SW480 (cell line): ENCODE data around the gene RERE.

ENCODE experiments used
- DNase-seq: peaks from one replicate; pipeline ENCODE4 v3.0.0-alpha.2; 2016; ENCODE audit warnings: low spot score

Gene RERE

DNA sequence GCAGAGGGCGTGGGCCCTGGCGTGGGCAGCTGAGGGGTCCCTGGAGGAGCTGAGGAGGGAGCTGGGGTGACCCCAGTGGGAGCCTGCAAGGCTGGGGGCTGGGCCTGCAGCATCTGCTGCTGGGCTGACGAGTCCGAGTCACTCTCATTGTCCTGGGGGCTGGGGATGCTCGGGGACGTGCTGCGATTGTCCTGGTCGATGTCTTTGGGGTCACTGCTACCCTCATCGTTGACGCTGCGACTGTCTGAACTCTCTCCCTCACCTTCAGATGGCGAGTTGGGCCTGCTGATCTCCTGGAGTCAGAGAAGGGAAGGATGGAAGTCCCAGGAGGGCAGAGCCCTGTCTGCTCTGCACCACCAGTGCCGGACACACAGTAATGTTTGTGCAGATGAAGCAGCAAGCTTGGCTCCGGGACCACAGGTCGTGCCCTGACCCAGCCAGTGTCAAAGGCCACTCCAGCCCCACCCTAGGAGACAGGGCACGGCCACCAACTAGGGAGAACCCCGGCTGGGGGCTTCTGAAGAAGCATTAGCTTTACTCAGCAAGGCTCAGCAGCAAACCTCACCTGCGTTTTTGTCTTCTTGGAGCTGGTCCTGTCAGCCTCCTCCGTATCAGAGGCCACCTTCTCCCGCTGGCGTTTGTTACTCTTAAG is 456.1 kb downstream of the RERE start:
- no peak for DNase-seq

DNA sequence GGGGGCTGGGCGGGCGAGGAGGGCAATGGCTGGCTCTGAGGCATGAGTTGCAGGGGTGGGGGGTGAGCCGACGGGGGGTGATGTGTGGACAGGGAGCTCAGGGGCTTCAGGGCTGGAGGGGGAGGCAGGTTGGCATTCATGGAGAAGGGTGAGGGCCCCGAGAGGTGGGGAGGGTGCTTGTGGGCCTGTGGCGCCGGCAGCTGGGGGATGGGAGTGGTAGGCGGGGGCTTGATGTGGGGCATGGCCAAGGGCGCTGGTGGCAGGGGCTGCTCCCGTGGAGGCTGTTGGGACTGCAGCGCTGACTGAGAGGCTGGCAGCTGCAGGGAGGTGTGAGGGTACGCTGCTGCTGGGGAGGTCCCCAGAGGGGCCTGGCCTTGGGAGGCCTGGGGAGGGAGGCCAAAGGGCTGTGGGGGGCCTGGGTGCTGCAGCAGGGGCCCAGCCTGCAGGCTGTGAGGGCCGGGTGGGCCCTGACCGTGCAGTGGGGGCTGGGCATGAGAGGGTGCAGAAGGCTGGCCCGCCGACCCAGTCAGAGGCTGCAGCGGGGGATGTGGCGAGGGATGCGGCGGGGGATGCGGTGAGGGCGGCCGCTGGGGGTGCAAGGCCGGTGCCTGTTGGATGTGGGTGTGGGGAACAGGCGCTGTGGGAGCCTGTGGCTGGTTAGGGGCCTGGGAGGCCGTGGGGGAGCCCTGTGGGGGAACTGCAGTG is 456.8 kb downstream of the RERE start:
- no peak for DNase-seq

DNA sequence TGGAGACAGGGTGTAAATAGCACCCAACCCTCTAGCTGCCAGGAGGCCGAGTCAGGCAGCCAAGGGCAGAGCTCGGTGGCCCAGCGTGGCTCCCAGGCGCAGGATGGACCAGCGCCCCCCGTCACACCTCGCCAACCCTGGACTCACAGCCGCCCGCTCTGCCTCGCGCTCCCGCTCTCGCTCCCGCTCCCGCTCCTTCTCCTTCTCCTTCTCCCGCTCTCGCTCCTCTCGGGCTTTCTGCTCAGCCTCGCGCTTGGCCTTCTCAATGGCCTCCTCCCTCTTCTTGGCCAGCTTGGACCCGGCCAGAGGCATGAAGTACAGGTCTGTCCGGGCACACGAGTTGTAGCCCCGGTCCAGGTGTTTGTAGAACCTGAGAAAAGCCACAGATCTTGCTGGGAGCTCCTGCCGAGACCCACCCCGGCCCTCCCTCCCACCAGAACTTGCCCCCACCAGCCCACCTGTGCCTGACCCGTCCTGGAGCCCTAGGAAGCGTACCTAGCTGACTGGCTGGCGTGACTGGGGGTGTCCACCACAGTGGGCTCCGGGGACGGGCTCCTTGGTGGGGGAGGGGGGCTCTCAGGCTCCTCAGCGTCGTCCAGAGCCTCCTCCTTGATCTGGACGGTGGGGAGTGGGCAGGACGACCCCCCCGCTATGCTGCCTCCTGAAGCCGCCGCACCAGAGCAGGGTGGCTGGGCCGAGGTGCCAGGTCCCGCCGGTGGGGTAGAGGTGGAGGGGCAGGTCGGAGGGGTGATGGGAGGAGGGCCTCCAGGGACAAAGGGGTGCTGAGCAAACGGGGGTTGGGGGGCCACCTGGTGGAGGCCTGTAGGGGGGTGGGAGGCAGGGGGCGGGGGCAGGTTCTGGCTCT is 457.6 kb downstream of the RERE start:
- DNase-seq, result no peak

DNA sequence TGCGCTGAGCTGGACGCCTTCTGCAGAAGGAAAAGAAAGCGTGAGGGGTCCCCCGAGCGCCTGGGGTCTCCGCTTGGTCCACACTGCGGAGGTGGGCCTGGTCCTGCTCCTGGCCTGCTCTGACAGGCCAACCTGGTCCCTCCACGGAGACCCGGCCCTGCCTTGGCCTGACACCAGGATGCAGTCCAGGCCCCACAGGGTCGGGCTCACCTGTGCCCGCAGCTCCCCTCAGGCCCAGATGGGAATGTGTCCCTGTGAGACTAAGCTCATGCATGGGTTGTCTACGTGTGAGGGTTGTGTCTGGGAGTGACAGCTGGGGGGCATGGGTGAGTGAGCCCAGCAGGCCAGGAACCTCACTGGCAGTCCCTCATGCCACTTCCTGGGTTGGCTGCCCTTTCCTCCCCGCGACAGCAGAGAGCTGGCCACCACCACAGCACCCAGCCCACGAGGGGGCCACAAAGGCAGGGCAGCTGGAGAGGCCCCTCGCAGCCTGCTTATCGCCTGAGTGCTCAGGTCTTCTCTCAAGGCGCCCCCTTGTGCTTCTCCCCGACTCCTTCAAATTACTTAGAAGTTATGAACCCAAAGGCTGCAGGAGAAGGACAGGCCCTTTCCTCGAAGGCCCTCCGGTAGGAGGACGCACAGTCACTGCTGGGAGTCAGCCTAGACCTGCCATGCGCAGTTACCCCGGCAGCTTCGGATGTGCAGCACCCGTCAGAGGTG is 458.4 kb downstream of the RERE start:
- DNase-seq, result no peak

DNA sequence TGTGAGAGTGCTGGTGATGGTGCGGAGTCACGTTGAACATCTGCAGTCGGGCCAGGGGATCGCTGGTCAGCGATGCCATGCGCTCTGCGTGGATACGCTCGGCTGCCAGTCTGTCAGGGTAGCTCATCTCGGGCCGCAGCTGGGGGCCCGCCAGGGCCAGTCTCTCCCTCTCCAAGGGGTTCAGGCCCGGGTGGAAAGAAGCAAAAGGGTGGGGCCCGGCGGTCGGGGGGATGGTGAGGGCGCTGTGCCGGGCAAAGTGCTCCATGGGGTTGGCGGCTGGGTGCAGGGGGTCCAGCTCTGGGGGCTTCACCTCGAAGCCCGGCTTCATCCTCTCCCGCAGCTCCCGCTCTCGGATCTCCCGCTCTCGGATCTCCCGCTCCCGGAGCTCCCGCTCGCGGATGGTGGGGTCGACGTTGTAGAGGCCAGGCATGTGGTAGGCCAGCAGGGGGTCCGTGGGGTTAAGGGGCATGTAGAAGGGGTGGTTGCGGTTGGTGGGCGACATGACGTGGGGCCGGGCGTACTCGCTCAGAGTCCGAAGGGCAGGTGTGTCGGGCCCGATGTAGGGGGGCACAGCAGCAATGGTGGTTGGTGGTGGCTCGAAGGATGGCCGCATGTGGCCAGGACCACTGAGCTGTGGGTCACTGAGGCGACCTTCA is 459.1 kb downstream of the RERE start:
- no peak for DNase-seq

DNA sequence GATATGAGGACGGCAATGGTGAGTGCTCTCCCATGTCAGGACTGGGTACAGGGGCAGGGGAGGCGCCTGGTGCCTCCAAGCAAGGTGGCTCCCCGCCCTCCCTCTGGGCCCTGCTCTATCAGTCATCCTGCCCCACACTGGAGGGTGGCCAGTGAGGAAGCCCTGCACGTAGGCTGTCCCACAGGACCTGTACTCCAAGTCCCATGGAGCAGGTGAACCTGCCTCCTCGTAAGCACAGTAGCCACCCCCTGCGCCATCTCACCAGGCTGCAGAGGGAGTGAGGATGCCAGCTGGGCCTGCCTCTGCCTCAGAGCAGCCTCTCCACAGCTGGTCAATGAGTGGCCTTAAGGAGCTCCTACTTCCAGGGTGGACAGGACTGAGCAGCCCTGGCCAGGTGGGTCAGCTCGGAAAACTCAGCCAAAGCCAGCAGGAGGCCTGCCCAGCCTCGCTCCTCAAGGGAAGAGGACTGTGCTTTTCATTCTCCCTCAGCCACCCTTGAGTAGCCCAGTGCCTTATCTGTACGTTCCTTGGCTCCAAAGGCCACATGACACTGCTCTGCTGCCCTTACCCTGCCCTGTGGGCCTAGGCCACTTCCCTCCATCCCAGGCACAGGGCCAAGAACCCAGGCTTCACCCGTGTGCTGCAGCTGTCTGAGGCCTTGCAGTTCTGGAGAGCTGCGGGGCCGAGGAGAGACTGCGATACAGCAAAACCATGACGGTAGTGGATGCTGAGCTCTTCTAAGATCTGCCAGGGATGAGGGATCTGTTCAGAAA is 459.9 kb downstream of the RERE start:
- no peak for DNase-seq

DNA sequence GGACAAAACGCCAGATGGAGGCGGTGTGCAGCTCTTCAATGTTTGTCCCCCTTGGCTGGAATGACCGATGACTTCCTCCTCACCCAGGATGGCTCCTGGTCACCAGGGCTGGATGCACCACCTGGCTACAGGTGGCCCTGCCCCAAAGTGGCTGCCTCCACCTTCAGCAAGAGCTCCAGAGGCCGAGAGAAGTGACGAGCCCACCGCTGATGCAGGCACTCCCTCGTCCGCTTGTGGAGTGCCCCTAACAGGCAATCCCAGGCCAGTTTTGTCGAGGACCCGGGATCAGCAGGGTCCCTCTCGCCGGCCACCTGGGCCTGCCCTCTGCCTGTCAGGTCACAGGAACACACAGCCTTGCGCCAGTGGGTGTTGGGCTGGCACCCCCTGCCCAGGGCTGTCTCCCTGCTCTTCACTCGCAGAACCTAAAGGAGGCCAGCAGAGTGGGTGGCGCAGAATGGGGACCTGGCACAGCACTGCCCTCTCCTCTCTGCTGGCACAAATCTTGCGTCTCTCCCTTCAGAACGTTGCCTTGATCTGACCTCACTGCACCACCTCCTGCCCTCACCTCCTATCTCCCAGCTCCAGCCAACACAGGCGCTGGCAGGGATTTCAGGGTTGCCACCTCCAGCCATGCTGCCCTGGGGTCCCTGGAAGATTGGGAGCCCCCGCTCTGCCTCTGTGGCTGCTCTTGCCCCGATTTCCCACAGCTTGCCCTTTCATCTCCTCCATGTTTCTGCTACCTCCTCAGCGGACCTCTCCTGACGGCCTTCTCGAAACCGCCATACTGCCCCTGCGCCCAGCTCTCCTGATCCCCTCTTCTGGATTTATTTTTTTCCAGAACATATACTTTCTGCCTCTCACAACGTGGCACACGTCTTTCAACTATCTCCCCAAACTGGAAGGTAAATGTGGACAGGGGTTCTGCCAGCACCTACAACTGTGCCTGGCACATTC is 460.9 kb downstream of the RERE start:
- no peak for DNase-seq

DNA sequence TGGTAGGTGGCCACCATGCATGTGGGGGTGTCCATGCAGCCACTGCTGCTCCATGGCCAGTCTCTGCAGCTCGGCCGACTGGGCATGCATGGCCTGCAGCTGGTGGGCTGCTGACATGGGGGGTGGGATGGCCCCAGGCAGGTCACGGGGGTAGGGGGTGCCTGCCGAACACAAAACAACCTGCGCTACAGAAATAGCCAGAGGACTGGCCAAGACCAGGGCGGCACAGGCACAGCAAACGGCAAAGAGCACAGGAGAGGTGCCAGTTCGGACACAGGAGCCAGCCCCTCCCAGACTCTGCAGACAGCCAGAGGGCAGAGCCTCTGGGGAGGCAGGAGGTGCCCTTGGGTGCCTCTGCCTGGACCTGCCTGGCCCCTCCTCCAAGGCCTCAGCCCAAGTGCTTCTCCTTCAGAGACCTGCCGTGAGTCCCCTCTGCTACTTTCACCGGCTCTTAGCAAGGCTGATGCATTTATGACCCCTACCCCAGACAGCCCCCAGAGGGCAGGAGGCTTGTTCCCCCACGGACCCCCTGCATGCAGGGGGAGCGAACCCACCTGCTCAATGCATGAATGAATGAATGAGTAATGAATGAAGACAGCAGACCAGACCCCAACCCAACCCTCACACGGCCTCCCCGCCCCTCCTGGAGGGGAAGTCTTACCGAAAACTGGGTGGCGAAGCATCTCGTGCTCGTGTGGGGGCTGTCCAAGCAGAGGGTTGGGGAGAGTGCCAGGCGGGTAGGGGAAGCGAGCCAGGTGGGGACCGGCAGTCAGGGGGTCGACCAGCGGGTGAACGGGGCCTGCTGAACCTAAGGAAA is 461.8 kb downstream of the RERE start:
- DNase-seq, result no peak

DNA sequence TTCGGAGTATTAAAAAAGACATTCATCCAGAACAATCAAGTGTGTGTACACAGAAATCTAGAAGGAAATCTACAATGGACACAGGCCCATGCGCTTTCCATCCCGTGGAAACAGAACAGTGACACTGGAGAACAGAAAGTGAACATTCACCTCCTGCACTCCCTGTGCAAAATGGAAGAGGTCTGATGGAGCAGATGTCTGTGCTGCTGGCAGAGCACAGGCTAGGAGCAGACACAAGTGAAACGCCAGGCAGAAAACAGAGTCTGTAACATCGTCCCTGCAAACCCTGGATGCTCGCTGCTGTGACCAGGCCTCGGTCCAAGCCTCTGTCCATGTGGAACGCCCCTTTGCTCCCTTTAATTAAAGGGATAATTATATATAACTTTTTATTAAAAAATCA is 463.4 kb downstream of the RERE start:
- no peak for DNase-seq

DNA sequence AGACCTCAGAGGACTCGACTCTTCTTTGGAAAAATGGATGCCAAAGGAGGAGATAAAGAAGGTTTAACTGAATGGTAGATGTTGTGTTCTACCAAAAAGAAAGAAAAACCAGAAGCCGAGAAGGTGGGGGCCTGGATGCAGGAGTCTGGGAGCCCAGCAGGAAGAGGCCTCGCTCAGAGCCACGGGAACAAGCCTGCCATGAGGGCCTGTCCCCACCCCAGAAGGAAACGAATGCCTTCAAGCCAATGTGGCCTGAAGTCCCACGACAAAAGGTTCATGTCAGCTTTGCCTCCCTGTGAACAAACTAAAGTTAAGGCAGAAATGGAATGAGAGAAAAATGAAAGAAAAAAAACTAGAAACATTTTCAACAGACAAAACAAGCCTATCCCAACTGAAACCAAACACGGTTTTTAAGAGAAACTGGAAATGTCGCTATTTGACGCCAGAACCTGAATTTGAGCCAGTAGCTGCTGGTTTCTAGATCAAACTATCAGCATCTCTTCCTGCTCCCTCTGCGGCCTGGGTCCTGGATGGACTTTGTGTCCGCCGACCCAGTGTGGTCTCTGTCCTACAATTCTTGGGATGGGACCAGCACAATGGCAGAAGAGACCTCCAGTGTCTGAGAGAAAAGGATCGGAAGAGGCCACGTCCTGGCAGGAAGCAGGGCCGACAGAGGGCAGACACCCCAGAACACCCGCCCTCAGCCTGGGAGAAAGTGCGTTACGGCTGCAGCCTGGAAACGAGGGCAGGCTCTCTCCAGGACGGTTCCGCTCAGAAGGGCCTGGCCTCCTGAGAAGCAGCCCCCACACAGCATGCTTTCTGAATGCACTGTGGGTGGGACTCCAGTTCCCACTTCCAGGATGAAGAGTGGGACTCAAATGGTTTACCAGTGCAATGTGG is 464.3 kb downstream of the RERE start:
- DNase-seq, result no peak

DNA sequence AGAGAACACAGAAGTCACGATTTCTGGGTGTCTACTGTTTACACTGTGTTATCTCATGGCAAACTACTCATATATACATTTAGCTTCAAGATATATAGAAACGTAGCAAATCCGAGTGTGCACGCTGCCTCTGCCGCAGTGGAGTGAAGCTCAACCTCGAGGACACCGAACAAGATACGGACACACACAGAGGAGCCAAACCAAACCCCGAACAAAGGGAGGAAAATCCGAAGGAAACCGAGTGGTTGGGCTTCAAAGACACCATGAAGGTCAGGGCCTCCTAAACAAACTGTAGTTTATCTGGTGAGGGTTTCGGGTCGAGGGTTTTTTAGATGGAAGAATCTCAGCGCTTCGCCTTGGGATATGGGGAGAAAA is 465.0 kb downstream of the RERE start:
- DNase-seq, result no peak

DNA sequence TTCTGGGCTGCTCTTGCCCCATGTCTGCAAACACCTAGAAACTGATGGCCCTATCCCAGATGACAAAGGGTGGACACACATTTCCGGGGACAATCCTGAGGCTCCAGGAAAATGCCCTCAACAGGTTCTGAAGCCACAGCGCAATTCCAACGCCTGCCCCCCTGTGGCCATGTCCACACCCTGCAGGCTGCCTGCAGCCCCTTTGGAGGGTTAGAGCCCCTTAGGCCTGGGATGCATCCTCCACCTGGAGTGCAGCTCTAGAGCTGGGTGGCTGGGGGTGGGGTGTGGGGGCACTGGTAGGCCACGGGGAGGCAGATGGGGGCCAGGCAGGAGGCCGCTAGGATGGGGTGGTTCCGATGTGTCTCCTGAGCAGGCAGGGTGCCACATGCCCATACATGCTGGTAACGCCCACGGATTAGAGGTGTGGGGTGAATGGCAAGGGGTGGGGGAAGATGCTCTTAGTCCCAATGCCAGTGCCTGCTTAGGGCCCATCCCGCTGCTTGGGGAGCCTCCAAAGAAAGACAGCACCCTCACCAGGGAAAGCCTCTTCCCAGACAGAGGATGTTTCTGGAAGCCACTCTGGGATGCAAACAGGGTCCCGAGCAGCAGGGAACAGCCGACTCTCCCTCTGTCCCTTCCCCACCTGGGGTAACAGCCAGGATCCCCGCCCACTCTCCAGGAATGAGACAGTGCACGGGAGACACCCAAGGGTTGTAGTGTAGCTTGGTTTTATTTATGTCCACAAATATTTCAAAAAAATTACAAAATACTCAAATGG is 465.6 kb downstream of the RERE start:
- no peak for DNase-seq

DNA sequence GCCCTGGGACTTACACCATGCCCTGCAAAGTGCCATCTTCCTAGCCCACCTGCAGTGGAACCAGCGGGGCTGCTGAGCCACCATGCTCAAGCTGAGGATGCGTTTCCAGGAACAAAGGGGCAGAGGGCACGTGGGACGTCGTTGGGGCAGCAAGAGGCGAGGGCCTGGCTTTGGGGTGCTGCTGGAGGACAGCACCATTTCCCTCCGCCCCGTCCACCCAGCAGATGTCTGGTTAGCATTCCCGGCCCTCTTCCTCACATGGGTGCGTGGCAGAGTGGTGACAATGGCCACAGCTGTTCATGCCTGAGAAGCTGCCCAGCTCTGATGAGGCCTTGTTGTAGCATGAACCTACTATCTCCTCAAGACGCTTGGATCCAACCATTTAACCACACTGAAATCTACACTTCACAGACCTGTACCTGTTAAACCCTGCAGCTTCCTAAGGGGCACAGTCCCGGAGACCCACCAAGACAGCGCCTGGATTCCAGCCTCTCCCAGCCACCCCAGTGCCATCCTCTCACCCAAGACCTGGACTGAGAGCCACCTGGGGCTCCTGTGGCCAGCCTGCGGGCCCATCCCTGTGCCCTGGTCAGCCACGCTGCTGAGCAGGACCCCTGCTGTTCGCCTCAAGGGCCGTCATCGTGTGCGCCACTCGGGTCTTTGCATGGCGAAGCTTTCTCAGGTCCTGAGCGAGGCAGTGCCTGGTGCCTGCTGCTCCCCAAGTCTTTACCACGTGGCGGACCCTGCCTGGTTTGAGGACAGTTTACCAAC is 466.3 kb downstream of the RERE start:
- no peak for DNase-seq

DNA sequence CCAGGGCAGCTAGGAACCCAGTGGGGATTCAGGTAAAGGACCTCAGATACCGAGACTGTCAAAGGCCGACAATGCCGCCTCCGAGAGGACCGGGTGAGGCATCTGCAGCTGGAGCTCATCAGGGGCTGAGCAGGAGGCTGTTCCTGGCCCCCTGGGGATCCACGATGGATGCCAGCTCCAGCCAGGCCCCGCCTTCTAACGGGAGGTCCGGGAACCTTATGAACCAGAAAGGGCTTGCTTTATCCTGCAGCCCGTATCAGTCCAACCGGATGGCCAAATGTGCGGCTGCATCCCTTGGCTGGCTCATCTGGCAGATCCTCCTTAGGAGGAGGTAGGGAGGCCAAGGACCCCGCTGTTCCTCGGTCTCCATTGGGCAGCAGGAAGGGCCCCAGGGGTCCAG is 467.5 kb downstream of the RERE start:
- no peak for DNase-seq

DNA sequence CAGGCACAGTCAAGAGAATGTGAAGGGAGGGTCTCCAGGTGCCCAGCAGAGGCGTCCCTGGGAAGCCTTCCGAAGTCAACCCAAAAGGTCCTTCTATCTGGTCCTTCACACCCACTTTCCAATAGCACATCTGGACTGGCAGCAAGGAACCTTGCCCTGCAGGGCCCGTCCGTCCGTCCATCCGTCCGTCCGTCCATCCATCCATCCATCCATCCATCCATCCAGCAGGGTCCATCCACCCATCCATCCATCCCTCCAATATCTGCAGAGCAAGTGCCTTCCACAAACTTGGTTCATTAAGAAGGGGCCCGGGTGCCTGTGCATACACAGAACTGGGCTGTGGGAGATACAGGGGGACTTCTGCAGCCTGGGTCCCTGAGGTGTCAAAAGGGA is 468.0 kb downstream of the RERE start:
- no peak for DNase-seq

DNA sequence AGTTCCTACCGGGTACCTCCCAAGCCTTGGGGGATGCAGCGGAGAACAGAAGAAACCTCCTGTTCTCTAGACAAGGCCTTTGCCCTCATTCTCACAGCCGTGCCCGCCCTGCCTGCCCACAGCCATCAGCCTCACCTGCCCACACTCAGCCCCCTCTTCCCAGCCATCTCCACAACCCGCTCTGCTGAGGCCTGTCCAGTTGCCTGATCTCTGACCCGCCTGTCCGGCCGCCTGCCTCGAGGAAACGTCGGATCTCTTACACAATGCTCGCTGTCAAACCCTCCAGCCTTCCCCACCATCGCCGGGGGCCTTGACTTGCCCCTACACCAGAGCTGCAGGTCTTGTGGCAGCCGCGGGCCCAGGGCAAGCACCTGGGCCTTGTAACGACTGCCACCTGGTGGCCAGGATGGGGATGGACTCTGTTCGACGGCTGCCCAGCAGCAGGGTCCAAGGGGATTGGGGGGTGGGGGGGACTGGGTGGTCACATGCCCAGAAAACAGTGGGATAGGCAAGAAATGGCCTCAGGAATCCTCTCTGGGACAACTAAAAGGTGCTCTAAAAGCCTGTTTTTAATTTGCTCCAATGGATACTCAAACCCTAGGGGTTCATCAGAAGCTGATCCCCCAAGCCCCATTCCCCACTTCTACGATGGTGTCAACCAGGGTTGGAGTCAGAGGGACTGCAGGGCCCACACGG is 468.5 kb downstream of the RERE start:
- peak; percentile 43 for DNase-seq
